VCaP (cell line): ENCODE data around the gene DISC1.

Source experiments
- H3K27ac ChIP-seq: fragments of 450-650 bp; 2 replicates; pipeline ENCODE4 v1.5.1; 2017
- CTCF ChIP-seq: fragments of 450-650 bp; conservative IDR thresholded peaks from 2 replicates; pipeline ENCODE4 v1.5.1; 2017; ENCODE audit warnings: mild to moderate bottlenecking, moderate library complexity

Gene DISC1

GRCh38 chr1:232057896-232058274 lies 431.3 kb downstream of the DISC1 start:
- no peak for TF ChIP-seq CTCF
- no peak overlapping the region for H3K27ac ChIP-seq

- no peak for TF ChIP-seq CTCF
Observed at GRCh38 chr1:232059726-232060374, 433.3 kb downstream of the DISC1 start.

GRCh38 chr1:232062967-232063366 lies 436.4 kb downstream of the DISC1 start:
- H3K27ac ChIP-seq: no peak overlapping the region
- TF ChIP-seq CTCF: no peak

More at GRCh38 chr1:232059726-232060374, 433.3 kb downstream of the DISC1 start:
- no peak overlapping the region for H3K27ac ChIP-seq

- H3K27ac ChIP-seq: no peak overlapping the region
- no peak for TF ChIP-seq CTCF
Observed at GRCh38 chr1:232066521-232066920, 439.9 kb downstream of the DISC1 start.

GRCh38 chr1:232074265-232074664 lies 447.7 kb downstream of the DISC1 start:
- H3K27ac ChIP-seq: no peak overlapping the region
- TF ChIP-seq CTCF: no peak

GRCh38 chr1:232077809-232078208 lies 451.2 kb downstream of the DISC1 start:
- H3K27ac ChIP-seq: no peak overlapping the region
- TF ChIP-seq CTCF: no peak

GRCh38 chr1:232084584-232085223 lies 458.1 kb downstream of the DISC1 start:
- H3K27ac ChIP-seq: no peak overlapping the region
- no peak for TF ChIP-seq CTCF
